ENCODE data around the gene HMMR.
A peak's percentile ranks its signal among the peaks of the same experiment; 100 is the strongest.

Gene HMMR

GRCh38 chr5:163502521-163502920, 42.1 kb downstream of the HMMR start:
- Histone ChIP-seq H3K27me3 (ENCODE audit: insufficient read depth, poor library complexity, severe bottlenecking) (no peaks in the 10 kb centered on the region), H3K27ac (replicated peaks) (peak overlapping the region; percentile 87), H3K4me3 (replicated peaks; ENCODE audit: insufficient read depth, low read length) (no peak overlapping the region)
- DNase-seq (ENCODE audit: low read depth in 1 of 2, low spot score in 1 of 2), result no peak
- TF ChIP-seq GABPA (IDR thresholded peaks at IDR 0.05; ENCODE audit: low read depth), result no peak

GRCh38 chr5:163503106-163504078, 43.0 kb downstream of the HMMR start:
- H3K27me3 ChIP-seq (ENCODE audit: insufficient read depth, poor library complexity, severe bottlenecking), result no peaks in the 10 kb centered on the region
- peak; percentile 55 to 83 for DNase-seq (ENCODE audit: low read depth in 1 of 2, low spot score in 1 of 2)
- peak; percentile 17 for TF ChIP-seq CTCF (IDR thresholded peaks at IDR 0.05; ENCODE audit: insufficient read depth, low read length)
- no peak for TF ChIP-seq GABPA (IDR thresholded peaks at IDR 0.05; ENCODE audit: low read depth)
- TF ChIP-seq SPI1 (IDR thresholded peaks at IDR 0.05; ENCODE audit: borderline replicate concordance, low read depth), result no peak
- TF ChIP-seq POLR2AphosphoS5 (IDR thresholded peaks at IDR 0.05; ENCODE audit: low read depth), result peak; percentile 64
- TF ChIP-seq REST (IDR thresholded peaks at IDR 0.05; ENCODE audit: insufficient replicate concordance, low read depth), result peak; percentile 46
- peak overlapping the region; percentile 74 for H3K4me3 ChIP-seq (replicated peaks; ENCODE audit: insufficient read depth, low read length)
- peak overlapping the region; percentile 87 for H3K27ac ChIP-seq (replicated peaks)

GRCh38 chr5:163504079-163504931, 43.9 kb downstream of the HMMR start:
- H3K27me3 ChIP-seq (ENCODE audit: insufficient read depth, poor library complexity, severe bottlenecking), result no peaks in the 10 kb centered on the region
- H3K4me3 ChIP-seq (replicated peaks; ENCODE audit: insufficient read depth, low read length), result peak overlapping the region; percentile 74
- TF ChIP-seq POLR2AphosphoS5 (IDR thresholded peaks at IDR 0.05; ENCODE audit: low read depth) (peak; percentile 71), SPI1 (IDR thresholded peaks at IDR 0.05; ENCODE audit: borderline replicate concordance, low read depth) (peak; percentile 12; the same call in 1 of the 2 replicates), REST (IDR thresholded peaks at IDR 0.05; ENCODE audit: insufficient replicate concordance, low read depth) (peak; percentile 35), GABPA (IDR thresholded peaks at IDR 0.05; ENCODE audit: low read depth) (no peak)
- H3K27ac ChIP-seq (replicated peaks), result peak overlapping the region; percentile 87
- peak; percentile 27 to 70 for DNase-seq (ENCODE audit: low read depth in 1 of 2, low spot score in 1 of 2)

GRCh38 chr5:163505049-163505367, 44.6 kb downstream of the HMMR start:
- H3K4me3 ChIP-seq (replicated peaks; ENCODE audit: insufficient read depth, low read length), result peak overlapping the region; percentile 74
- DNase-seq (ENCODE audit: low read depth in 1 of 2, low spot score in 1 of 2), result no peak
- no peak for TF ChIP-seq GABPA (IDR thresholded peaks at IDR 0.05; ENCODE audit: low read depth)
- TF ChIP-seq SPI1 (IDR thresholded peaks at IDR 0.05; ENCODE audit: borderline replicate concordance, low read depth), result no peak
- no peaks in the 10 kb centered on the region for H3K27me3 ChIP-seq (ENCODE audit: insufficient read depth, poor library complexity, severe bottlenecking)
- H3K27ac ChIP-seq (replicated peaks), result peak overlapping the region; percentile 87
